ENCODE data around the gene HNF4A. TPM values are rescaled to one million over a fixed set of nuclear protein-coding genes. Genes with fewer than 3 reads are reported as not detected.

The HNF4A gene
- polyA plus RNA-seq, 1 of the 3 experiments (the other 2 are of a cell fraction): not detected

- no peaks in the 10 kb centered on the region for H3F3A ChIP-seq (replicated peaks; ENCODE audit: insufficient read depth)
- no peak for TF ChIP-seq TCF12 (IDR thresholded peaks at IDR 0.05)
- TF ChIP-seq JUND (IDR thresholded peaks at IDR 0.05): no peak
- no peak overlapping the region for H3K27ac ChIP-seq (ENCODE audit: low read depth in 2 of 2, low read length in 1 of 2)
- no peaks in the 10 kb centered on the region for H4K20me1 ChIP-seq (ENCODE audit: insufficient read depth)
- no peaks in the 10 kb centered on the region for H3K79me2 ChIP-seq (ENCODE audit: insufficient read depth)
- 67% methylated on average over 2 of the region's 2 CpGs for WGBS (ENCODE audit: low lambda C conversion rate)
- CTCF ChIA-PET: interaction anchor here (1.3 to 2.2 kb wide), 3 partner anchors 22 to 26 kb away, joined by 3 to 6 read pairs (median 5); no protein-coding TSS in a partner anchor
- H3K9me2 ChIP-seq: no peaks in the 10 kb centered on the region
- no peaks in the 10 kb centered on the region for H3K36me3 ChIP-seq (replicated peaks in 1 of 2; ENCODE audit: control insufficient read depth in 1 of 2, insufficient read depth in 2 of 2, low read length in 1 of 2)
- no peak overlapping the region for H2AFZ ChIP-seq (ENCODE audit: low read depth)
- no peaks in the 10 kb centered on the region for H3K9me3 ChIP-seq
- no peak overlapping the region for H3K9ac ChIP-seq
- no peaks in the 10 kb centered on the region; a peak in 1 of 4 replicates for H3K4me1 ChIP-seq (ENCODE audit: control insufficient read depth in 1 of 2, insufficient read depth in 2 of 2, low read depth in 1 of 2, low read length in 1 of 2)
- H3K27me3 ChIP-seq (ENCODE audit: insufficient read depth): no peaks in the 10 kb centered on the region; the same call in 1 of the 2 replicates
- POLR2A ChIA-PET: no interaction called here
- no peak overlapping the region for H3K4me3 ChIP-seq (ENCODE audit: low read depth in 2 of 2, low read length in 1 of 2)
- no peak for DNase-seq
- no peak overlapping the region for H3K4me2 ChIP-seq
Observed at GRCh38 chr20:44410583-44411019, 55.1 kb downstream of the HNF4A start.

GRCh38 chr20:44411020-44411756 lies 55.7 kb downstream of the HNF4A start:
- Histone ChIP-seq H3K36me3 (replicated peaks in 1 of 2; ENCODE audit: control insufficient read depth in 1 of 2, insufficient read depth in 2 of 2, low read length in 1 of 2) (no peaks in the 10 kb centered on the region), H3K4me3 (ENCODE audit: low read depth in 2 of 2, low read length in 1 of 2) (no peak overlapping the region), H4K20me1 (ENCODE audit: insufficient read depth) (no peaks in the 10 kb centered on the region), H3K9me3 (no peaks in the 10 kb centered on the region), H3K4me1 (ENCODE audit: control insufficient read depth in 1 of 2, insufficient read depth in 2 of 2, low read depth in 1 of 2, low read length in 1 of 2) (no peaks in the 10 kb centered on the region; a peak in 1 of 4 replicates), H3K27ac (ENCODE audit: low read depth in 2 of 2, low read length in 1 of 2) (no peak overlapping the region), H3F3A (replicated peaks; ENCODE audit: insufficient read depth) (no peaks in the 10 kb centered on the region), H3K4me2 (no peak overlapping the region), H3K79me2 (ENCODE audit: insufficient read depth) (no peaks in the 10 kb centered on the region), H3K27me3 (ENCODE audit: insufficient read depth) (no peaks in the 10 kb centered on the region; the same call in 1 of the 2 replicates), H2AFZ (ENCODE audit: low read depth) (no peak overlapping the region), H3K9ac (no peak overlapping the region), H3K9me2 (no peaks in the 10 kb centered on the region)
- no peak for TF ChIP-seq TAF1 (IDR thresholded peaks at IDR 0.05; ENCODE audit: borderline replicate concordance, low read depth, low read length)
- no peak for TF ChIP-seq CTCF (IDR thresholded peaks at IDR 0.05)
- TF ChIP-seq RFX5 (IDR thresholded peaks at IDR 0.05; ENCODE audit: low read length): no peak
- TF ChIP-seq GABPA (IDR thresholded peaks at IDR 0.05; ENCODE audit: low read depth): no peak
- TF ChIP-seq FOXJ3 (CRISPR knock-in tag; IDR thresholded peaks at IDR 0.05): no peak
- TF ChIP-seq RXRA (IDR thresholded peaks at IDR 0.05; ENCODE audit: borderline replicate concordance, low read depth): no peak
- TF ChIP-seq ELF1 (IDR thresholded peaks at IDR 0.05): no peak
- TF ChIP-seq SMC3 (IDR thresholded peaks at IDR 0.05; ENCODE audit: low read depth, low read length): no peak
- TF ChIP-seq TCF12 (IDR thresholded peaks at IDR 0.05): no peak
- no peak for TF ChIP-seq CHD2 (IDR thresholded peaks at IDR 0.05; ENCODE audit: low read length, partially characterized antibody)
- TF ChIP-seq MAX (IDR thresholded peaks at IDR 0.05; ENCODE audit: low read depth): no peak
- TF ChIP-seq EZH2phosphoT487 (IDR thresholded peaks at IDR 0.05; ENCODE audit: borderline replicate concordance, low read depth): no peak
- no peak for TF ChIP-seq NRF1 (IDR thresholded peaks at IDR 0.05; ENCODE audit: low read depth, low read length)
- no peak for TF ChIP-seq NFIC (IDR thresholded peaks at IDR 0.05; ENCODE audit: borderline replicate concordance)
- TF ChIP-seq JUND (IDR thresholded peaks at IDR 0.05): no peak
- WGBS (ENCODE audit: low lambda C conversion rate): 77% methylated on average over 25 of the region's 28 CpGs
- no peak for DNase-seq
- POLR2A ChIA-PET: no interaction called here
- CTCF ChIA-PET: interaction anchor here (1.5 to 2.2 kb wide), 2 partner anchors 23 to 26 kb away, joined by 5 to 6 read pairs; no protein-coding TSS in a partner anchor
